Epithelial cell of proximal tubule (primary cell): ENCODE results near the gene ESF1. TPM values are rescaled to one million over a fixed set of nuclear protein-coding genes. Genes with fewer than 3 reads are reported as not detected.

Experiments
- DNase-seq: peaks from one replicate; pipeline ENCODE4 v3.0.0-alpha.2; 2011; ENCODE audit warnings: low read depth
- H3K4me3 ChIP-seq: 2 replicates; pipeline ENCODE4 v1.5.1; 2011; ENCODE audit warnings: low read depth, mild to moderate bottlenecking, low read length
- CTCF ChIP-seq: conservative IDR thresholded peaks from 2 replicates; pipeline ENCODE4 v1.5.1; 2012; ENCODE audit warnings: low read depth, mild to moderate bottlenecking, low read length
- total RNA-seq: library from RNA; depleted of rRNA; stranded (reverse); fragments of >200 nt; gene quantifications from 2 replicates; pipeline ENCODE4 v1.2.3, GENCODE V29; 2015

Gene ESF1
- total RNA-seq, 1 donor from 2014 or later = 13.4 TPM

- H3K4me3 ChIP-seq = no peak overlapping the region
Observed at GRCh38 chr20:13681248-13682125, 103.2 kb downstream of the ESF1 start.

GRCh38 chr20:13678944-13679343, 105.8 kb downstream of the ESF1 start:
- DNase-seq = no peak

More at GRCh38 chr20:13681248-13682125, 103.2 kb downstream of the ESF1 start:
- no peak for TF ChIP-seq CTCF
- DNase-seq = peak; percentile 18

GRCh38 chr20:13677241-13677640, 107.5 kb downstream of the ESF1 start:
- H3K4me3 ChIP-seq = no peak overlapping the region
- no peak for DNase-seq
- no peak for TF ChIP-seq CTCF

More at GRCh38 chr20:13678944-13679343, 105.8 kb downstream of the ESF1 start:
- H3K4me3 ChIP-seq = no peak overlapping the region
- TF ChIP-seq CTCF = no peak

GRCh38 chr20:13676682-13677081, 108.0 kb downstream of the ESF1 start:
- DNase-seq = no peak
- H3K4me3 ChIP-seq = no peak overlapping the region
- TF ChIP-seq CTCF = no peak

GRCh38 chr20:13672690-13673089, 112.0 kb downstream of the ESF1 start:
- no peak for DNase-seq
- H3K4me3 ChIP-seq = no peak overlapping the region
- TF ChIP-seq CTCF = no peak

GRCh38 chr20:13671916-13672378, 112.8 kb downstream of the ESF1 start:
- DNase-seq = no peak
- no peak for TF ChIP-seq CTCF
- H3K4me3 ChIP-seq = no peak overlapping the region
